Endothelial cell of umbilical vein (primary cell): ENCODE results near the gene SLC30A7. TPM values are rescaled to one million over a fixed set of nuclear protein-coding genes. Genes with fewer than 3 reads are reported as not detected.

Source experiments
- BruUV-seq: library from RNA; stranded (reverse); fragments of 400-500 nt; replicated peaks from 2 replicates; lab custom pipeline; 2021; lab: Mats Ljungman, UMichigan
- CTCF ChIA-PET: fragments of 300-600, 350-600 bp; sonication (Branson Sonifier 250); formaldehyde crosslinking; loops from one replicate; lab custom pipeline; 2021; ENCODE audit warnings: antibody characterized with exemption, inconsistent platforms; lab: Charles Lee
- POLR2A ChIA-PET: fragments of 300-600, 350-600 bp; sonication (Branson Sonifier 250); formaldehyde crosslinking; loops from one replicate; lab custom pipeline; 2021; ENCODE audit warnings: antibody characterized with exemption, inconsistent platforms; lab: Charles Lee
- DNase-seq: peaks from one replicate; pipeline ENCODE4 v3.0.0-alpha.2; 2011; ENCODE audit warnings: low read depth, low spot score
- FAIRE-seq: peaks from 2 replicates; lab custom pipeline; 2011; peaks lifted over from hg19 to GRCh38; lab: Jason Lieb, UNC
- H2AFZ ChIP-seq: 2 replicates; pipeline ENCODE4 v1.6.0; 2012; ENCODE audit warnings: low read depth, low read length, control low read depth, inconsistent platforms
- H3K27ac ChIP-seq: 2 replicates; pipeline ENCODE4 v1.5.1; 2011; ENCODE audit warnings: low read depth, mild to moderate bottlenecking, control low read depth, low read length, moderate library complexity; ENCODE audit not compliant: insufficient read depth
- H3K27me3 ChIP-seq, 2 experiments: 2 replicates each; pipeline versions ENCODE4 v1.6.0 to v1.6.1; 2011; ENCODE audit warnings: low read length in 2 of 2, mixed read lengths in 1 of 2; ENCODE audit not compliant: control insufficient read depth in 2 of 2, insufficient read depth in 2 of 2
- H3K36me3 ChIP-seq, 2 experiments: 2 replicates in 1 of 2; 3 replicates in 1 of 2; pipeline ENCODE4 v1.5.1; 2011; ENCODE audit warnings: low read length in 2 of 2, mild to moderate bottlenecking in 1 of 2, moderate library complexity in 1 of 2; ENCODE audit not compliant: control insufficient read depth in 2 of 2, insufficient read depth in 2 of 2; ENCODE audit errors: extremely low read depth in 1 of 2
- H3K4me1 ChIP-seq: 3 replicates; pipeline ENCODE4 v1.5.1; 2011; ENCODE audit warnings: mild to moderate bottlenecking, low read length; ENCODE audit not compliant: control insufficient read depth, insufficient read depth; ENCODE audit errors: extremely low read depth
- H3K4me2 ChIP-seq: 2 replicates; pipeline ENCODE4 v1.6.1; 2011; ENCODE audit warnings: low read length, control low read depth, mixed read lengths; ENCODE audit not compliant: insufficient read depth
- H3K4me3 ChIP-seq, 3 experiments: fragments of 200-600 bp in 1 of 3; sonication (generic), shearing (Covaris generic) in 1 of 3; replicated peaks in 1 of 3; 2 replicates each; pipeline ENCODE4 v1.5.1; 2011 to 2016; ENCODE audit warnings: control low read depth in 3 of 3, low read length in 3 of 3, mild to moderate bottlenecking in 2 of 3, inconsistent platforms in 1 of 3, low read depth in 1 of 3, moderate library complexity in 1 of 3; ENCODE audit not compliant: insufficient read depth in 1 of 3
- H3K79me2 ChIP-seq: 2 replicates; pipeline ENCODE4 v1.6.0; 2012; ENCODE audit warnings: low read length, inconsistent platforms; ENCODE audit not compliant: control insufficient read depth, insufficient read depth
- H3K9ac ChIP-seq: replicated peaks from 2 replicates; pipeline ENCODE3; 2011; ENCODE audit warnings: low read length, control low read depth; ENCODE audit not compliant: insufficient read depth; ENCODE audit errors: extremely low read depth
- H3K9me1 ChIP-seq: replicated peaks from 3 replicates; pipeline ENCODE4 v1.6.0; 2011; ENCODE audit warnings: mild to moderate bottlenecking, low read length; ENCODE audit not compliant: control insufficient read depth, insufficient read depth; ENCODE audit errors: extremely low read depth
- H3K9me3 ChIP-seq: replicated peaks from 2 replicates; pipeline ENCODE4 v1.5.1; 2012; ENCODE audit warnings: low read length, inconsistent platforms; ENCODE audit not compliant: control insufficient read depth, insufficient read depth
- H4K20me1 ChIP-seq: replicated peaks from 2 replicates; pipeline ENCODE3; 2011; ENCODE audit warnings: mild to moderate bottlenecking, low read length; ENCODE audit not compliant: control insufficient read depth, insufficient read depth; ENCODE audit errors: extremely low read depth
- EZH2 ChIP-seq: IDR thresholded peaks from 2 replicates; pipeline ENCODE4 v1.6.1; 2012; ENCODE audit warnings: borderline replicate concordance, low read depth, mild to moderate bottlenecking, moderate library complexity, low read length, inconsistent platforms; ENCODE audit not compliant: severe bottlenecking
- FOS ChIP-seq: IDR thresholded peaks from 2 replicates; pipeline ENCODE4 v1.6.1; 2011; ENCODE audit warnings: mild to moderate bottlenecking, low read length, moderate library complexity, borderline replicate concordance; ENCODE audit not compliant: insufficient read depth
- GATA2 ChIP-seq: IDR thresholded peaks from 2 replicates; pipeline ENCODE4 v1.7.0; 2011; ENCODE audit warnings: low read depth, mild to moderate bottlenecking, moderate library complexity, mixed read lengths, low read length; ENCODE audit not compliant: insufficient read length, insufficient read depth
- JUN ChIP-seq: IDR thresholded peaks from 2 replicates; pipeline ENCODE4 v1.6.1; 2011; ENCODE audit warnings: borderline replicate concordance, low read depth; ENCODE audit not compliant: insufficient read length, insufficient read depth
- MYC ChIP-seq: IDR thresholded peaks from one replicate; pipeline ENCODE4 v1.6.1; 2011; ENCODE audit warnings: mild to moderate bottlenecking, low read depth, low read length
- POLR2A ChIP-seq: IDR thresholded peaks from 2 replicates; pipeline ENCODE4 v1.6.1; 2012; ENCODE audit warnings: low read depth, mild to moderate bottlenecking, control low read depth, low read length
- POLR2AphosphoS5 ChIP-seq: IDR thresholded peaks from 2 replicates; pipeline ENCODE4 v1.6.1; 2012; ENCODE audit warnings: low read depth, mild to moderate bottlenecking, control low read depth, low read length, moderate library complexity; ENCODE audit not compliant: insufficient read depth
- dilution Hi-C: fragments of 300-500 bp; cut with MboI; formaldehyde crosslinking; loops from one replicate; pipeline ENCODE4 v1.15.0; 2019; ENCODE audit warnings: low sequenced_read_pairs; ENCODE audit not compliant: extremely low pct_ligation_motif_present
- intact Hi-C: fragments of 100-400 bp; cut with micrococcal nuclease; formaldehyde crosslinking; loops from one replicate; pipeline ENCODE4 v1.10.0; 2022
- polyA plus RNA-seq, 4 experiments: library from polyadenylated mRNA; depleted of rRNA in 3 of 4; stranded (reverse) in 3 of 4; unstranded in 1 of 4; fragments of >200 nt; gene quantifications; 2 replicates each; pipeline versions ENCODE4 v1.2.1 to v1.2.3, GENCODE V29; 2011 to 2012; ENCODE audit warnings: missing spikeins in 1 of 4
- total RNA-seq: library from RNA; stranded (reverse); gene quantifications from 2 replicates; pipeline ENCODE4 v1.2.3, GENCODE V29; 2021
- TF ChIP-seq, protein P1 (sequence below): IDR thresholded peaks from 2 replicates; pipeline ENCODE4 v1.6.1; 2011; ENCODE audit not compliant: insufficient read depth, insufficient read length
- TF ChIP-seq, protein P2 (sequence below), 2 donors: IDR thresholded peaks; 1 replicate in 1 of 2; 2 replicates in 1 of 2; pipeline ENCODE4 v1.5.1; 2011; ENCODE audit warnings: low read length in 2 of 2, mild to moderate bottlenecking in 2 of 2, moderate library complexity in 2 of 2, control low read depth in 1 of 2, inconsistent platforms in 1 of 2, low read depth in 1 of 2; ENCODE audit not compliant: insufficient read depth in 1 of 2; ENCODE audit errors: extremely low read depth in 1 of 2

SLC30A7 gene
- total and polyA plus RNA-seq, 2 donors (not counting 3 experiments of a cell fraction or from before 2014, with no cell fraction given), result 9.3 to 38.6 TPM

DNA sequence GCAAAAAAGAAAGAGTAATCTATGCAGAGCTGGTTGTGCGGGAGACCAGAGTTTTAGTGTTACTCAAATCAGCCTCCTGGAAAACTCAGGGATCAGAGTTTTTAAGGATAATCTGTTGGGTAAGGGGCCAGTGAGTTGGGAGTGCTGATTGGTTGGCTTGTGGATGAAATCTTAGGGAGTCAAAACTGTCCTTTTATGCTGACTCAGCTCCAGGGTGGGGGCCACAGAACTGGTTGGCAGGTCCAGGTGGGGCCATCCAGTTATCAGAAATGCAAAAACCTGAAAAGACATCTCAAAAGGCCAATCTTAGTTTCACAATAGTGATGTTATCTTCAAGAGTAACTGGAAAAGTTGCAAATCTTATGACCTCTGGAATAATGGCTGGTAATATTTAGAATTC is 4.5 kb upstream of the SLC30A7 start:
- Histone ChIP-seq H3K36me3 (no peaks in the 10 kb centered on the region), H3K79me2 (peaks cover 29% of the 10 kb centered on the region), H3K9ac (no peak overlapping the region), H2AFZ (no peak overlapping the region), H3K27ac (no peak overlapping the region), H4K20me1 (no peaks in the 10 kb centered on the region), H3K9me1 (no peaks in the 10 kb centered on the region), H3K4me3 (no peak overlapping the region), H3K27me3 (no peaks in the 10 kb centered on the region), H3K4me2 (no peak overlapping the region), H3K9me3 (peaks cover 3% of the 10 kb centered on the region), H3K4me1 (peaks cover 12% of the 10 kb centered on the region)
- CTCF ChIA-PET, result no interaction called here
- FAIRE-seq, result no peak
- intact Hi-C loops (loop anchor here (5.0 to 10.0 kb wide), 2 partner anchors 539 to 757 kb away; partner anchors contain the start of genes CDC14A, SASS6 and TRMT13), dilution Hi-C loops (no loop called here)
- no peak for DNase-seq
- POLR2A ChIA-PET, result no interaction called here
- TF ChIP-seq POLR2A (no peak), JUN (no peak), EZH2 (no peak), FOS (no peak), POLR2AphosphoS5 (no peak), MYC (no peak), GATA2 (no peak)
- TF ChIP-seq, protein P1, sequence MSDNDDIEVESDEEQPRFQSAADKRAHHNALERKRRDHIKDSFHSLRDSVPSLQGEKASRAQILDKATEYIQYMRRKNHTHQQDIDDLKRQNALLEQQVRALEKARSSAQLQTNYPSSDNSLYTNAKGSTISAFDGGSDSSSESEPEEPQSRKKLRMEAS, result no peak
- TF ChIP-seq, protein P2, sequence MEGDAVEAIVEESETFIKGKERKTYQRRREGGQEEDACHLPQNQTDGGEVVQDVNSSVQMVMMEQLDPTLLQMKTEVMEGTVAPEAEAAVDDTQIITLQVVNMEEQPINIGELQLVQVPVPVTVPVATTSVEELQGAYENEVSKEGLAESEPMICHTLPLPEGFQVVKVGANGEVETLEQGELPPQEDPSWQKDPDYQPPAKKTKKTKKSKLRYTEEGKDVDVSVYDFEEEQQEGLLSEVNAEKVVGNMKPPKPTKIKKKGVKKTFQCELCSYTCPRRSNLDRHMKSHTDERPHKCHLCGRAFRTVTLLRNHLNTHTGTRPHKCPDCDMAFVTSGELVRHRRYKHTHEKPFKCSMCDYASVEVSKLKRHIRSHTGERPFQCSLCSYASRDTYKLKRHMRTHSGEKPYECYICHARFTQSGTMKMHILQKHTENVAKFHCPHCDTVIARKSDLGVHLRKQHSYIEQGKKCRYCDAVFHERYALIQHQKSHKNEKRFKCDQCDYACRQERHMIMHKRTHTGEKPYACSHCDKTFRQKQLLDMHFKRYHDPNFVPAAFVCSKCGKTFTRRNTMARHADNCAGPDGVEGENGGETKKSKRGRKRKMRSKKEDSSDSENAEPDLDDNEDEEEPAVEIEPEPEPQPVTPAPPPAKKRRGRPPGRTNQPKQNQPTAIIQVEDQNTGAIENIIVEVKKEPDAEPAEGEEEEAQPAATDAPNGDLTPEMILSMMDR (IDR thresholded peaks at IDR 0.05; ENCODE audit: extremely low read depth in 1 of 2, insufficient read depth in 1 of 2, low read depth in 1 of 2, low read length in 2 of 2), result no peak
- no TSS peak for BruUV-seq
